WI38 (cell line): ENCODE data around the gene PCNA.

Experiments
- H3K4me3 ChIP-seq: 2 replicates; pipeline ENCODE4 v1.5.1; 2011; ENCODE audit warnings: low read depth, mild to moderate bottlenecking, control low read depth, low read length
- CTCF ChIP-seq: IDR thresholded peaks from 2 replicates; pipeline ENCODE4 v1.5.1; 2012; ENCODE audit warnings: low read depth, mild to moderate bottlenecking, control low read depth, low read length

Gene PCNA

GRCh38 chr20:5070081-5070480, 49.7 kb downstream of the PCNA start:
- TF ChIP-seq CTCF = no peak
- no peak overlapping the region for H3K4me3 ChIP-seq

- TF ChIP-seq CTCF = no peak
- no peak overlapping the region for H3K4me3 ChIP-seq
Measured at GRCh38 chr20:5069141-5069806, 50.5 kb downstream of the PCNA start.

GRCh38 chr20:5067877-5068645, 51.7 kb downstream of the PCNA start:
- H3K4me3 ChIP-seq = no peak overlapping the region
- TF ChIP-seq CTCF = no peak

GRCh38 chr20:5065879-5066383, 53.8 kb downstream of the PCNA start:
- TF ChIP-seq CTCF = no peak
- H3K4me3 ChIP-seq = no peak overlapping the region

GRCh38 chr20:5065166-5065878, 54.4 kb downstream of the PCNA start:
- H3K4me3 ChIP-seq = no peak overlapping the region
- no peak for TF ChIP-seq CTCF
